CD4-positive, alpha-beta memory T cell (primary cell): ENCODE measurements around the gene CMC4. TPM values are rescaled to one million over a fixed set of nuclear protein-coding genes. Genes with fewer than 3 reads are reported as not detected.
A peak's percentile ranks its signal among the peaks of the same experiment; 100 is the strongest.

Experiments used
- CTCF ChIA-PET: fragments of 350-600 bp; sonication (Branson Sonifier 250); formaldehyde crosslinking; loops from one replicate; lab custom pipeline; 2021; ENCODE audit warnings: inconsistent platforms; ENCODE audit not compliant: partially characterized antibody; lab: Charles Lee
- POLR2A ChIA-PET: fragments of 350-600 bp; sonication (Branson Sonifier 250); formaldehyde crosslinking; loops from one replicate; lab custom pipeline; 2021; ENCODE audit not compliant: partially characterized antibody; lab: Charles Lee
- DNase-seq, 5 donors: peaks; one replicate each; pipeline versions ENCODE4 v3.0.0 to v3.0.0-alpha.2; 2020 to 2022; ENCODE audit warnings: mixed read lengths in 1 of 5
- H3K27ac ChIP-seq: one replicate; pipeline ENCODE4 v1.7.0; 2013; ENCODE audit warnings: low read depth, low read length
- H3K27me3 ChIP-seq: 2 replicates; pipeline ENCODE4 v1.7.0; 2013; ENCODE audit warnings: mild to moderate bottlenecking, low read length, moderate library complexity; ENCODE audit not compliant: insufficient read depth
- H3K36me3 ChIP-seq: 2 replicates; pipeline ENCODE4 v1.7.0; 2013; ENCODE audit warnings: mild to moderate bottlenecking, low read length, moderate library complexity; ENCODE audit not compliant: insufficient read depth
- H3K4me1 ChIP-seq: 2 replicates; pipeline ENCODE4 v1.7.0; 2013; ENCODE audit warnings: mild to moderate bottlenecking, low read length, moderate library complexity; ENCODE audit not compliant: insufficient read depth
- H3K4me3 ChIP-seq, 2 donors: one replicate each; pipeline ENCODE4 v1.7.0; 2013; ENCODE audit warnings: low read length in 2 of 2, mild to moderate bottlenecking in 1 of 2
- H3K9me3 ChIP-seq, 2 donors: one replicate each; pipeline ENCODE4 v1.7.0; 2013; ENCODE audit warnings: low read length in 2 of 2, control low read depth in 1 of 2; ENCODE audit not compliant: control insufficient read depth in 1 of 2
- H3K27ac Mint-ChIP-seq, 7 donors: one replicate each; pipeline ENCODE4 v1.8.0; 2020 to 2021; ENCODE audit warnings: mixed read lengths in 7 of 7, mild to moderate bottlenecking in 6 of 7, inconsistent platforms in 3 of 7, moderate library complexity in 3 of 7
- H3K27me3 Mint-ChIP-seq, 2 donors: one replicate each; pipeline ENCODE4 v1.8.0; 2020 to 2021; ENCODE audit warnings: mixed read lengths in 2 of 2
- H3K36me3 Mint-ChIP-seq, 2 donors: one replicate each; pipeline ENCODE4 v1.8.0; 2020 to 2021; ENCODE audit warnings: mixed read lengths in 2 of 2, inconsistent platforms in 1 of 2, mild to moderate bottlenecking in 1 of 2
- H3K4me1 Mint-ChIP-seq, 4 donors: one replicate each; pipeline ENCODE4 v1.8.0; 2020 to 2021; ENCODE audit warnings: mixed read lengths in 4 of 4, mild to moderate bottlenecking in 1 of 4
- H3K4me3 Mint-ChIP-seq, 8 donors: one replicate each; pipeline ENCODE4 v1.8.0; 2020 to 2021; ENCODE audit warnings: mixed read lengths in 8 of 8, mild to moderate bottlenecking in 7 of 8, moderate library complexity in 6 of 8, inconsistent platforms in 3 of 8
- H3K9me3 Mint-ChIP-seq, 8 donors: one replicate each; pipeline ENCODE4 v1.8.0; 2020 to 2021; ENCODE audit warnings: mixed read lengths in 8 of 8, mild to moderate bottlenecking in 5 of 8, inconsistent platforms in 3 of 8, moderate library complexity in 1 of 8
- intact Hi-C: fragments of 100-400 bp; cut with micrococcal nuclease; formaldehyde crosslinking; loops from one replicate; pipeline ENCODE4 v1.15.1; 2023
- polyA plus RNA-seq, 2 donors: library from polyadenylated mRNA; unstranded; fragments of 300-500 nt; fragmentation: Illumina TruSeq; gene quantifications; one replicate each; pipeline ENCODE4 v1.2.3, GENCODE V29; 2021
- total RNA-seq, 2 experiments: library from RNA; stranded (reverse); gene quantifications; one replicate each; pipeline ENCODE4 v1.2.3, GENCODE V29; 2021

The CMC4 gene
- total and polyA plus RNA-seq, 4 experiments from 2014 or later, result 6.1 to 25.3 (median 15.0) TPM

- H3K9me3 Mint-ChIP-seq, result no peaks in the 10 kb centered on the region
- H3K9me3 ChIP-seq, result no peaks in the 10 kb centered on the region
- no peaks in the 10 kb centered on the region for H3K4me1 ChIP-seq
- ChIA-PET POLR2A (no interaction called here), CTCF (no interaction called here)
- no peak for DNase-seq
- H3K27me3 ChIP-seq, result no peaks in the 10 kb centered on the region
- H3K4me3 ChIP-seq, result no peak overlapping the region
- intact Hi-C loops, result no loop called here
- H3K36me3 Mint-ChIP-seq, result peaks cover 0 to 34% of the 10 kb centered on the region in 2 donors
- H3K4me1 Mint-ChIP-seq, result peaks cover 0 to 9% (median 8%) of the 10 kb centered on the region in 4 donors
- H3K4me3 Mint-ChIP-seq, result no peak overlapping the region
- peak overlapping the region in 2 of 7 donors; percentile 7 to 70 for H3K27ac Mint-ChIP-seq
- H3K27ac ChIP-seq, result no peak overlapping the region
- no peaks in the 10 kb centered on the region for H3K27me3 Mint-ChIP-seq
- no peaks in the 10 kb centered on the region for H3K36me3 ChIP-seq
Observed at GRCh38 chrX:155046129-155046810, 24.7 kb downstream of the CMC4 start.

- Mint-ChIP-seq H3K4me1 (peaks cover 13 to 25% (median 15%) of the 10 kb centered on the region in 4 donors), H3K4me3 (no peak overlapping the region), H3K36me3 (peaks cover 23 to 46% of the 10 kb centered on the region in 2 donors), H3K27me3 (no peaks in the 10 kb centered on the region), H3K27ac (no peak overlapping the region), H3K9me3 (peaks cover 0 to 19% (median 4%) of the 10 kb centered on the region in 8 donors)
- DNase-seq, result no peak
- Histone ChIP-seq H3K9me3 (no peaks in the 10 kb centered on the region), H3K27ac (no peak overlapping the region), H3K4me3 (no peak overlapping the region), H3K4me1 (no peaks in the 10 kb centered on the region), H3K27me3 (no peaks in the 10 kb centered on the region), H3K36me3 (peaks cover 5% of the 10 kb centered on the region)
- intact Hi-C loops, result no loop called here
- POLR2A ChIA-PET, result no interaction called here
- CTCF ChIA-PET, result no interaction called here
Observed at GRCh38 chrX:155035688-155036087, 35.2 kb downstream of the CMC4 start.

- Mint-ChIP-seq H3K9me3 (peaks cover 0 to 16% (median 3%) of the 10 kb centered on the region in 8 donors), H3K36me3 (peaks cover 20 to 29% of the 10 kb centered on the region in 2 donors), H3K4me1 (peaks cover 9 to 32% (median 22%) of the 10 kb centered on the region in 4 donors), H3K4me3 (no peak overlapping the region), H3K27me3 (no peaks in the 10 kb centered on the region), H3K27ac (peak overlapping the region in 1 of 7 donors; percentile 27)
- intact Hi-C loops, result no loop called here
- peaks cover 5% of the 10 kb centered on the region for H3K36me3 ChIP-seq
- no peak overlapping the region for H3K27ac ChIP-seq
- H3K27me3 ChIP-seq, result no peaks in the 10 kb centered on the region
- no peaks in the 10 kb centered on the region for H3K9me3 ChIP-seq
- no peak overlapping the region for H3K4me3 ChIP-seq
- ChIA-PET POLR2A (no interaction called here), CTCF (interaction anchor here (0.7 kb wide), 1 partner anchor 93 kb away, joined by 3 read pairs; no protein-coding TSS in a partner anchor)
- H3K4me1 ChIP-seq, result peaks cover 15% of the 10 kb centered on the region
- no peak for DNase-seq
Observed at GRCh38 chrX:155031657-155032056, 39.3 kb downstream of the CMC4 start.

GRCh38 chrX:155028877-155029291 is 42.1 kb downstream of the CMC4 start:
- Mint-ChIP-seq H3K36me3 (peaks cover 0 to 6% of the 10 kb centered on the region in 2 donors), H3K4me3 (peak overlapping the region in 4 of 8 donors; percentile 1 to 93 (median 12))
- intact Hi-C loops, result no loop called here

GRCh38 chrX:155028129-155028528 is 42.8 kb downstream of the CMC4 start:
- intact Hi-C loops, result no loop called here
- CTCF ChIA-PET, result interaction anchor here (1.4 kb wide), 1 partner anchor 29 kb away, joined by 5 read pairs; no protein-coding TSS in a partner anchor

More at GRCh38 chrX:155028877-155029291, 42.1 kb downstream of the CMC4 start:
- Histone ChIP-seq H3K27me3 (no peaks in the 10 kb centered on the region), H3K4me3 (no peak overlapping the region), H3K36me3 (peaks cover 5% of the 10 kb centered on the region), H3K4me1 (peaks cover 15% of the 10 kb centered on the region), H3K27ac (no peak overlapping the region), H3K9me3 (no peaks in the 10 kb centered on the region)
- POLR2A ChIA-PET, result interaction anchor here (0.7 kb wide), 1 partner anchor 41 kb away, joined by 3 read pairs; no protein-coding TSS in a partner anchor
- CTCF ChIA-PET, result interaction anchor here (1.4 kb wide), 1 partner anchor 28 kb away, joined by 5 read pairs; no protein-coding TSS in a partner anchor
- Mint-ChIP-seq H3K9me3 (peaks cover 0 to 7% (median 0%) of the 10 kb centered on the region in 8 donors), H3K4me1 (peaks cover 9 to 36% (median 21%) of the 10 kb centered on the region in 4 donors), H3K27me3 (no peaks in the 10 kb centered on the region), H3K27ac (peak overlapping the region in 3 of 7 donors; percentile 81 to 97 (median 86))
- no peak for DNase-seq

GRCh38 chrX:155027509-155028066 is 43.3 kb downstream of the CMC4 start:
- intact Hi-C loops, result loop anchor here (2.0 kb wide), 4 partner anchors 29 to 739 kb away; no protein-coding TSS in a partner anchor
- Histone ChIP-seq H3K36me3 (no peaks in the 10 kb centered on the region), H3K4me1 (peaks cover 15% of the 10 kb centered on the region), H3K27ac (peak overlapping the region; percentile 94), H3K9me3 (no peaks in the 10 kb centered on the region), H3K27me3 (no peaks in the 10 kb centered on the region), H3K4me3 (peak overlapping the region; percentile 73 to 82)
- Mint-ChIP-seq H3K4me3 (peak overlapping the region; percentile 86 to 93 (median 90)), H3K36me3 (peaks cover 0 to 6% of the 10 kb centered on the region in 2 donors), H3K9me3 (peaks cover 0 to 7% (median 0%) of the 10 kb centered on the region in 8 donors), H3K27me3 (no peaks in the 10 kb centered on the region), H3K27ac (peak overlapping the region; percentile 95 to 97 (median 96)), H3K4me1 (peaks cover 9 to 36% (median 20%) of the 10 kb centered on the region in 4 donors)
- CTCF ChIA-PET, result interaction anchor here (1.1 to 1.4 kb wide), 2 partner anchors 29 kb away, joined by 5 read pairs; no protein-coding TSS in a partner anchor
- POLR2A ChIA-PET, result interaction anchor here (0.8 to 1.4 kb wide), 8 partner anchors 10 to 48 kb away, joined by 3 to 10 read pairs (median 7); partner anchors contain the start of genes BRCC3, CMC4 and MTCP1
- peak; percentile 12 to 52 (median 27) for DNase-seq

More at GRCh38 chrX:155028129-155028528, 42.8 kb downstream of the CMC4 start:
- H3K4me1 Mint-ChIP-seq, result peaks cover 9 to 36% (median 20%) of the 10 kb centered on the region in 4 donors
- DNase-seq, result no peak
- peak overlapping the region; percentile 49 to 93 (median 90) for H3K4me3 Mint-ChIP-seq
- H3K27ac Mint-ChIP-seq, result peak overlapping the region; percentile 95 to 97 (median 96)
- H3K9me3 Mint-ChIP-seq, result peaks cover 0 to 7% (median 0%) of the 10 kb centered on the region in 8 donors
- H3K9me3 ChIP-seq, result no peaks in the 10 kb centered on the region
- no peaks in the 10 kb centered on the region for H3K36me3 ChIP-seq
- peak overlapping the region; percentile 94 for H3K27ac ChIP-seq
- POLR2A ChIA-PET, result interaction anchor here (0.7 kb wide), 1 partner anchor 42 kb away, joined by 3 read pairs; no protein-coding TSS in a partner anchor
- H3K27me3 ChIP-seq, result no peaks in the 10 kb centered on the region
- no peaks in the 10 kb centered on the region for H3K27me3 Mint-ChIP-seq
- peaks cover 0 to 6% of the 10 kb centered on the region in 2 donors for H3K36me3 Mint-ChIP-seq
- peaks cover 15% of the 10 kb centered on the region for H3K4me1 ChIP-seq
- H3K4me3 ChIP-seq, result peak overlapping the region; percentile 73 to 82
